IPS-NIHi7 (cell line): ENCODE measurements around the gene SHB.

Source experiments
- DNase-seq: peaks from one replicate; pipeline ENCODE4 v3.0.0; 2012; ENCODE audit warnings: mixed read lengths; ENCODE audit errors: extremely low spot score

The SHB gene

DNA sequence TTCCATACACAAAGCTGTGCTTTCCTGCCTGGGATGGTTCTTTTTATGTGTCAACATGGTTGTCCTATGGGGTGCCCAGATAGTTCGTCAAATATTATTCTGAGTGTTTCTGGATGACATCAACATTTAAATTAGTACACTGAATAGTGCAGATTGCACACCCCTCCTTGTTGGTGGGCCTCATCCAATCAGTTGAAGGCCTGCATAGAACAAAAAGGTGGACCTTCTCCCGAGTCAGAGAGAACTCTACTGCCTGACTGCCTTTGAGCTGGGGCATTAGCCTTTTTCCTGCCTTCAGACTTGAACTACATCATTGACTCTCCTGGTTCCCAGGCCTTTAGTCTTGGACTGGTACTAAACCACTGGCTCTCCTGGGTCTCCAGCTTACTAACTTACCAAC, 80.4 kb downstream of the SHB start:
- no peak for DNase-seq

DNA sequence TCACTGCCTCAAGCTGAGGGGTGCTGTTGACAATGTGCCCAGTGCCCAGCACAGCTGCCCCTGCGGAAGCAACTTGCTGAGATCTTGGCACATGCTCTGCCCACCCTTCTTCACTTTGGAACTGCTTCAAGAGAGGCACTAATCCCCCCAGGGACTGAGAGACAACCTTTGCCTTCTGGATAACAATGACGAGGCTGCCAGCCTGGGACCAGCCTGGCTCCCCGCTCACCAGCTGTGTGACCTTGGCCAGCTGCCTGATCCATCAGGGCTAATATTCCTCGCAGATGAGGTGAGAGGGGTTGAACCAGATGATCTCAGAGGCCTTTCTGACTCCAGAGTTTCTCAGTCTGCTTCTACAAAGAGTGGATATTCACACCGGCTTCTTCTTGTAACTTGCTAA, 81.0 kb downstream of the SHB start:
- DNase-seq, result no peak

DNA sequence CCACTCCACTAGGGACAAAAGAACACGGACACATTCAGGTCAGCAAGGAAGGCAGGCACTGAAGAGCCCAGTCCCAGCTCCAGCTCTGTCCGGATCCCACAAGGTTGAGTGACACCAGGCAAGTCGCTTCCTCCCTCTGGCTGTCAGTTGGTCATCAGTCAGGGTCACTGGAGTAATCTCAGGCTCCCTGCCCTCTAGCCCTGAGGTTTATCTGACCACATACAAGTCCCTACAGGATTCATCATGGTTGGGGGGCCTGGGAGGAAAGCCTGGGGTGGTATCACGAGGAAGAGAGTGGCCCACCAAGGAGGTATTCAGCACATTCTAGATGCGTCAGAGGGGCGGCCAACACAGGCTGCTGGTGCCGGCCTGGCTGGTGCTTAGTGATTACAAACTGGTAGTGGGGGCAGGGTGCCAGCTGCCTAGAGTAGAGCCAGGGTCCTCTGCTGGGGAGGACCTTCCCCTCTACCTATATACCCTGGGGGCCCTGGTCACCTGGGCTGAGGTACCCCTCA, 81.5 kb downstream of the SHB start:
- DNase-seq, result no peak

DNA sequence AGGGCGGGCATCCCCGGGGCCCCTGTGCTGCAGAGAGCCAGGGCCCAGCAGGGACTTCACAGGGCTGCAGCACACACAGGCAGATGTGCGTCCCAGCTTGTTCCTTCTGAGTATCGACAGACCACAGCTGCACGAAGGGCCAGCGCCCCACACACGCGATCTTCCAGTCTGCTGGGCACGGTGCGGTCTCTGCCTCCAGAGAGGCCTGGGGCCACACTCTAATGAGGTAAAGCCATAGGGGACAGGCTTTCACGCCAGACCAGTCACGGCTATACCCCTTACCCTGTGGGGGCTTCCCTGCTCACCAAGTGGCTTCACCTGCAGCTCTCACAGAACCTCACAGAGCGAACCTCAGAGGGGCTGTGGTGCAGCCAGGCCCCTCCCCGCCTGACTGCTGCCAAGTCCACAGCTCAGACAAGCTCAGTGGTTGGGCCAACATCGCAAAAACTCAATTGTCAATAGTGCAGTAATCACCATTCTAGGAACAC, 82.2 kb downstream of the SHB start:
- no peak for DNase-seq

DNA sequence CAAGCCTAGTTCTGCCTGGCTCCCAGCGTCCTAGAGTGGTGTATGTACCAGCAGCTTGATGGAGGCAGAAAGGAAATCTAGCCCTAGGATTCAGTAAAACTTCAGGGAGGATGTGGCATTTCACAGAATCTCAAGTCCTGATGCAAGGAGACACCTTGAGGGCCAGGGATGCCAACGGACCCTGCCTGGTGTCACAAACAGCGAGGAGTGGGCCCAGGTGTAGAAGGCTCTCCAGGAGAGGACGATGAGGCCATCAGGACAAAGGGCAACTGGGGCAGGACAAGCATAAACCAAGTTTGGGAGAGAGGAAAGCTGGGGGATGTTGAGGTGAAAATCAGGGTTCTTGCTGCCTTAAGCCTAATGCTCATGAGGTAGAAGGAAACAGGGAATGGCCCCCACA, 83.0 kb downstream of the SHB start:
- DNase-seq, result no peak

DNA sequence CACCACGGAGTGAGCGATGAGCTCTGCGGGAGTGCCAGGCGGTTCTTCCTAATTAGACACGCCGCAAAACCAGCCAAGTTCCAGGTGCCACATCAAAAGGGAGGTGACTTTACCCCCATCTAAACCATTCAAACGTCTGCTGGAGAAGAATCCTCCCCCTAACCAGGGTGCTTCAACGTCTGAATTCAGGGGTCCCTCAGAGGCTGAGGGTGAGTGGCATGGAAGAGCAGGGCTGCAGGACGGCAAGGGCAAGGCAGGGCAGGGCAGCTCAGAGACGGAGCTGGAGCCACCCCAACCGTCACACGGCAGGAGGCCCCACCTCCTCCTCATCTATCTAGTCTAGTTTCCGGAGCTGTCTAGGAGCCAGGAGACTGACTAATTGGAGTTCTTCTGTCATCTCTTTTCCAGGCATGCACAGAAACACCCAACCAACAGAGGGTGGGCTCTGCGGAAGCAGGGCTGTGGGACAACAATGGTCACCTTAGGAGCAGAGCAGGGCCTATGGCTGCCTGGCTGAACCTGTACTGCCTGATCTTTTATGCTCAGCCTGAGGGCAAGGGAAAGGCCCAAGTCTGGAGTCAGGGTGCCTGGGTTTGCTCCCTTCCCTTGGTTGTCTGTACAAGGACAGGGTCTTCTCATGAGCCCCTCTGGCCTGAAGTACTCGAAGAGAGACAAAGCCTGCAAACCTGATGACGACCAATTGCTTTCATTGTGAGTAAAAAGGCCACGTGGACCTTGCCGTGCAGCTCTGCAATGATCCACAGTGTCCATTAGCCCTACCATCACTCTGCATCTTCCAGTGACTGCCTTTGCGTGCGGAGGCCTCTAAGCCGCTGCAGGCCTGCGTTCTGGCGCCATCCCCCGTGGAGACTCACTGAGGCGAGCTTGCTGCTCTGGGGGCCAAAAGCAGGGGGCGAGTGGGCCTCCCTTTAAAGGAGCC, 84.1 kb downstream of the SHB start:
- no peak for DNase-seq

DNA sequence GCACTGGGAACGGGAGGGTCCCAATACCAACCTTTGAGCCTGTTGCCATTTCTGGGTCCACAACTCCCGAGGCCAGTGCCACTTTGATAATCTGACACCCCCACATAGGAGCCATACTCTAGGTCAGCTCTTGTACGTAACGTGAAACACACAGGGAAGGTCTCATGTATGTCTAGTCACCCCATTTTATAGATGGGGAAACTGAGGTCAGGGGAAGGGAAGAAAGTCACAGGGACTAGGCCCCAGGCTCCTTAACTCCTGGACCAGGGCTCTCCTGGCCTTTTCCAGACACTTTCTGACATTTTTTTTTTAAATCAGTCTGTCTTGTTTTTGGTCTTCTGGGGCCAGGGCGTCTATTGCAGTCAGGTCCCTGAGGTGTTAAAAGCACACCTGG, 84.8 kb downstream of the SHB start:
- no peak for DNase-seq

DNA sequence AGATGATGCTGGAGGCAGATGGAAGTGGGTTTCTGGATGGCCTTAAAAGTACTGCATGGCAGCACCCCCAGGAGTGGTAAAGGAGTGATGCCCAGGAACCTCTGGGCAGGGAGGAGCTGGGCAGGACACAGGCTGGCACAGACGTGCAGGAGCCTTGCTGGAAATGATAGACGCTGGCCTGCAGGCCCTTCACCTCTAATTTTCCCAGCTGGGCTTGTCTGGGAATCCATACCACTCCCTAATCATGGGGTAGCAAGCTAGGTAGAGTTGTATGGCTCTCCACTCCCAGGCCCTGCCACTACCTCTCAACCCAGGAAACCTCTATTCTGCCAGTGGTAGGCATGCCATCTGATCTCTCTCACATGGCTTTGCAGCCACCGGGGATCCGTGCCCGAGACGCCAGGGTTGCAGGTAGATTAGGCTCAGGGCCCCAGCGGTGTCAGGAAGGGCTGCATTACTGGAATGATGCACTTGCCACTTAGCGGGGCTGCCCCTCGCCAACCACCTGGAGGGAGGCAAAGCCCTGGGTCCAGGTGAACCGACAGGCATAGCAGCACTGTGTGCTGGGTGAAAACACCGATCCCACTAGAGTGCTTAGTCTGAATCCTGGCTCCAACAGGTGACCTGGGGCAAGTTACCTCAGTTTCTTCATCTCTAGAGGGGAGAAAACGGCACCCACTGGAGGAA, 85.5 kb downstream of the SHB start:
- DNase-seq, result no peak

DNA sequence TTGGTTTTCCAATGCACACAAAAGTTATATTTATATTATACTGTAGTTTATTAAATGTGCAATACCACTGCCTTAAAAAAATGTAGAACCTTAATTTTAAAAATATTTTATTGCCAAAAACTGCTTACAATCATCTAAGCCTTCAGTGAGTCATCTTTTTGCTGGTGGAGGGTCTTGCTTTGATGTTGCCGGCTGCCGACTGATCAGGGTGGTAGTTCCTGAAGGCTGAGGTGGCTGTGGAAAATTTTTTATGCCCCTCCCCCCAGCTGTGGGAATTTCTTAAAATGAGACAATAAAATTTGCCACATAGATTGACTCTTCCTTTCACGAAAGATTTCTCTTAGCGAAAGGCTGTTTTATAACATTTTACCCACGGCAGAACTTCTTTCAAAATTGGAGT, 89.2 kb downstream of the SHB start:
- DNase-seq, result no peak

DNA sequence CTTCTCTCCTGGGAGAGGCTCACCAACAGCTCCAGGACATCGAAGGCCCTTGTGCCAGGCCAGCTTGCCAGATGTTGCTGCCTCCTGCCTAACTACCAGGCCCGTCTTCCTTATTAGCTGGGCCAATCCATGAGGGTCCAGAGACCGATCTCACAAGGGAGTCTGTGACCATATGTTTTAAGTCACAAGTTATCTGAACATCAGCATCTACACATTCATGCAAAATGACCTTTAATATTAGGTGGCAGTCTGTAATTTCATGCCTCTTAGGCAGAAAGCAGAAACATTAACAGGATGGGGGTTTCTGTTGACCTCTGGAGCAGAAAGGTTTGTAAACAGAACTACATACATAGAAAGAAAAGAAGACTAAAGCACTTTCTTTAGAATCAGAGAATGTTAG, 90.0 kb downstream of the SHB start:
- no peak for DNase-seq

DNA sequence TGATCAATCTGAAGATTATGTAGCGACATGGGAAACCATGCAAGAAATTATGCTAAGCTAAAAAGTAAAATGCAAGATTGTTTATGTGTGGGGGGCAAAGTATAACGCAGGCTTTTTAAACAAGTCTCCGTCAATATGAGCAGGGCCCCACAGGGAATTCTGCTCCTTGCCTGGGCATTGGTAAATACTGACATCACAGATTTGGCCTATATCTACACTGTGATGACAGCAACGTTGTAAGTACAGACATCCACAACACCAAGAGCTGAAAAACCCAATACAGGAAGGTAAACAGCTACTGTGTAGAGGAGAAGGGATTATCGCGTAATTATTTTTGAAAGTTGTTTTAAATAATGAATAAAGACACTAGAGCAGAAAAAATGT, 90.6 kb downstream of the SHB start:
- DNase-seq, result no peak

DNA sequence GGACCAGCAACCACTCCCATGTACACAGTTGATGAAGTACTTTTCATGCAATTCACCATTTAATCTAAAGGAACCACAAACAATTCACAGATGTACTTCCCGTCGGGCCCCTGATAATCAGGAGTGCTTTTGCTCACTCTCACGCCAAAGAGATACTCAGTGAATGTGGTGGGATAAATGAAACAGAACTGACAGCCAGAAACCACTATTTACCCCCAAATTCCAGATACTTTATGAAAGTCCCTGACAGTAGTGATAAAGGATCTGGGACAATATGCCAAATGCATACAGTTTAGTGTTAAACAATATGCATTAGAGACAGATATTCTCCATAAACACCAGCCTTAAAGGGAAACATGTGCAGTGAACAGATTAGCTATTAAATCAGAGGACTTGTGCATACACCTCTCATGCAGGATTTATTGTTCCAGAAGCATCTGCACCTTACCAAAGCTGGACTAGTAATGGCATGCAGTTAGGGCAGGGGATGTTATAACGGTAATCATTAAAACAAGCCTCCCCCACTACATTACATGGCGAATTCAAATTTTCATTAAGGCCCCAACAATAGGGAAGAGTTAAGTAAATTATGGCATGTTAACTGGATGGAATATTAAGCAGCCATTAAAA, 91.1 kb downstream of the SHB start:
- no peak for DNase-seq

DNA sequence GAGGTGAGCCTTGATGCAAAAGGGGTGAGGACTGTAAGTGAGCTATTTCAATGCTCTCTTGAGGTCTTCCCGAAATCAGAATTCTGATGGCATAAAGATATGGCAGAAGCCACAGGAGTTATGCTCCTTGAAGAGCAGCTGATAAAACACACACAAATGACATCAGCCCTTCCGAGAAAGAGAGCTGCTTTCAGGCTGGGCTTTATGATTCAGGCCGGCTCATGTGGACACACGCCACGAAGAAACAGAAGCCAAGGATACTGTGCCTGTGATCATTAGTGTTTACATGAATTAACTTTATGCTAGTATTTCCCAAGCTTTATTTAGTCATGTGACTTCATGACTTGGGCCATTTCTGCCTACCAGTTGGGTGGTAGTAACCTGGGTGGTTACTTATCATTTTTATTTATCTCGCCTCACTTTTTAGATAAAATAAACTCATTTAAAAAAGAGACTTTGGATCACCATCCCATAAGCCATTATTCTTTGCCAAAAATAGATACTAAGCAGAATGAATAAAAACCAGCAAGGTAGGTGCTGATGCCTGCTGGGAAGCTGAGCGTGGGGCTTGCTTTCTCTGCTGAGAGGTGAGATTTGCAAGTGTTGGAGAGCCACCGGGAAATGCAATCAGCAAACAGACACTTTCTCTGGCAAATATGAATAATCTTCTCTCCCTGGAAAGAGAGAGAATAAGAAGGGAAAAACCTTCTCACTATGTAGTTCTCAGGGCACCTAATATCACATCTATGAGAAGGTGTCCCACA, 92.1 kb downstream of the SHB start:
- no peak for DNase-seq

DNA sequence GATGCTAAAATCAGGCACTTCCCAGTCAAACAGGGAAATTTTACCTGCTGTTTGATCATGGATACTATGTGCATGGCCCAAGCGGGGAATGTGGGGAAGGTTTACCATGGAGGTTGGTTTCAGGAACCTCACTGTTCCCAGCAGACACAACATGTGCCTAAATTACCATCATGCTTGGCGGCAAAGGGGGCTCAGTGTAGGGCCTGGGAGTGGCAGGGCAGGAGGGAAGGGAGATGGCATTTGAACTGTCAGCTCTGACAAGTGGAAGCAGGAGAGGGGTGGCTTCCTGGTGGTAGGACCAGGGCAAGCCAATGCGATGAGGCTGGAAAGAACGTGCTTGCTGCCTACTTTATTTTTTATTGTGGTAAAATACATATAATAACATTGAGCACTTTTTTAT, 93.4 kb downstream of the SHB start:
- DNase-seq, result no peak

DNA sequence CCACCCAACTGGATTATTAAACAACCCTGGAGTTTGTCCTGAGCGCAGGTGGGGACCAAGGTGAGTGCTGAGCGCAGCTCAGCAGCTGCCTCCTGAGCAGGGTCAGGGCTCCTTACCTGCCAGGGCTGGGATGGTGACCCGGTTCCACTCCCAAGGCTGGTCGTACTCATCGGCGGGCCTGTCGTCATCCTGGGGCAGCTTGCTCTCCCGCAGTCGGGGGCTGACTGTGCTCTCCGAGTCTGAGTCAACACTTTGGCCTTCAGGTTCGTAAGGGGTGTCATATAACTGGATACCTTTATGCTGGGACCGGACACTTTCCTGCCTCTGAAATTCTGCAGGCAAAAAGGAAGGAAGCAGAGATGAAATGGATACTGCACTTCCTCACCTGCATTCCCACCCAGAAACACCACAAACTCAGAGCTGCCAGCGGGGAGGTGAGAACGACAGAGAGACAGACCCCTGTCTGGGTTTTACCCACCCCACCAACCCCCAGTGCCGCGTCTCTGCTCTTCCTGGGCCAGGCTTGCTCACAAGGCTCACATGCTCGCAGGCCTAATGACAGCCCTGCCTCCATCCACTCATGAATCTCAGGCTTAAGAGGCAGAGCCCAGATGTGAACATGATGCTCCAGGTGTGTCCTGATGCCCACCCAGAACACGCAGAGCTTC, 94.4 kb downstream of the SHB start:
- DNase-seq, result no peak

DNA sequence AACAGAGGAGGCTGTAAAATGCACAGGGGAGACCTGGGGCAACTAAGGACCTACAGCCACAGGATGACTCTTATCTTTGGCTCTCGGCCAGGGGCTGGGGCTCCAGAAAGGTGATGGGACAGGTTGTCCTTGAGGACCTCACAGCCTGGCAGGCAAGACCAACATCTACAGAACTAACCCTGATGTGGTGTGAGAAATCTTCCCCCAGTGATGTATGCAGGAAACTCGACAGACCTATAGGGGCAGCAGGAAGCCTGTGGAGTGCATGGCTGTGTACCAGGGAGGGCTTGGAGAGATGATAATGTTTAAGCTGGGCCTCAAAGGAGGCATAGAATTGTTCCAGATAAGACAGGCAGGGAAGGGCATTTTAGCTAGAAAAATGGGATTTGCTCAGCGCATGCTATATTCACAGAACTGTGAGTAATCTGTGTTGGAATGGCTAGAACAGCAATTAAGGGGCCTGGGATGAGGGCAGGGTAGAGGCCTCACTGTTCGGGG, 96.6 kb downstream of the SHB start:
- no peak for DNase-seq

DNA sequence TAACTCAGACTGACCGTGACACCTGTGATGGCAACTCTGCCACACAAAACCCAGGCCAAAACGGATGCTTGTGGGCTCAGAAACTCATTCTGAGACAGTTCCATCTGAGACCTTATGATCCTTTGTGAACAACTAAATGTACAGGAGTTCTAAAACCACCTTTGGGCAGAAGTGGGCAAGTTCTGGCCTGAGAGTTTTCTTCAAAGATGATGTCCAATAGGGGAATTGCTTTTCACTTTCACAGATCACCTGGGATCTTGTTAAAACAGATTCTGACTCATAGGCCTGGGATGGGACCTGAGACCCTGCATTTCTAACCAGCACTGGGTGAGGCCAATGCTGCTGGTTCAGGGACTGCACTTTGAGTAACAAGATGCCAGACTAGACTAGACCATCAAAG, 97.3 kb downstream of the SHB start:
- no peak for DNase-seq

DNA sequence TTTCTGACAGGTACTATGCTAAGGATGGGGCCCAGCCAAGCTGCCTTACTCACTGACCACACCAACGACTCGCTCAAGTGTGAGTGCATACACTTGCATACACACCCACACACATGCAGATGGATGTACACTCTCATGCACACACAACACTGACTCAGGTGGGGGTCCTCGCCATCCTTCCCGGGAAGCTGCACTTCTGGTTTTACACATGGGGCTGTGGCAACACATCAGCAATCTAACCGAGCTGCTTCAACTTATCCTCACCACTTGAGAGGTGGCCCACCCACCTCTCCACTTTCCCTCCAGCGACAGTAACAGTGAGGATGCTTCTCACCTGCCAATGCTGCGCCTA, 97.9 kb downstream of the SHB start:
- DNase-seq, result no peak

DNA sequence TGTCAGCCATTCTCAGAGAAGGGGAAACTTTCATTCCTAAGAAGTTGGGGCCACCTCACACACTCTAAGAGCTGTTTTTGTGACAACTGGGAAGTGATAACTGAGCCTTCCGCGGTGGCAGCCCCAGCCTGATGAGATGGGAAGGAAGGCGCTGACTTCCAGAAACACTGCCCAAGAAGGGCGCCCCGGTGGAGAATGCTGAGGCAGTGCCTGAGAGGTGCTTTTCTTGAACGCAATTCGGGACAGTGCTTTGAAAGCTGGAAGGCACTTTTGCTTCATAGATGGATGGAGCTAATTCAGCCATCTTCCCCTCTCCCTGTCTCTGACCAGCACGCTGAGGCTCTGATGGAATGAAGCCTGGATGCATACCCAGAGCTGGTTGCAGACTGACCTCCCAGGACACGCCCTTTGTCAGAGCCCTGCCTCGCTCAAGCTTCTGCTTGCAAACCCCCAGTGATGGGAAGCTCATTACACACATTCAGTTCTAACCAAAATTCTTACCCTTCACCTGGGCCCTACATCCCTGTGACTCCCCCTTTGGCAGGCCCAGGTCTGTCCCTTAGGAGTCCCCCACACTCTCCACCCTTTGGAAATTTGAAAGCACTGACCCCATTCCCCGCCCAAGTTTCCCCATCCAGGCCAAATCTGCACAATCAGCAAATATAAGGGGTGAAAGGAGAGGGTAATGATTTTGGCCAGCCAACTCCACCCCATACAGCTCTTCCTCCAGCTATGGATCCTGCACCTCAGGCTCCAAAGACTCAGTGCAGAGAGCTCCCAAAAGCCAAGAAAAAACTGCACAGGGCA, 98.5 kb downstream of the SHB start:
- DNase-seq, result no peak
